HAP-1 (cell line): ENCODE data around the gene BTBD3.

Experiments used
- DNase-seq, 2 experiments: peaks; one replicate each; pipeline ENCODE4 v3.0.0-alpha.2; 2016 to 2020; ENCODE audit warnings: low spot score in 2 of 2
- H3K27me3 ChIP-seq: fragments of 250-450 bp; sonication (Bioruptor Pico); 2 replicates; pipeline ENCODE4 v1.5.1; 2020; ENCODE audit warnings: low read depth, mild to moderate bottlenecking, moderate library complexity
- H3K36me3 ChIP-seq: fragments of 250-450 bp; sonication (Bioruptor Pico); replicated peaks from 2 replicates; pipeline ENCODE4 v1.5.1; 2020; ENCODE audit warnings: mild to moderate bottlenecking
- H3K4me1 ChIP-seq: fragments of 250-450 bp; sonication (Bioruptor Pico); 2 replicates; pipeline ENCODE4 v1.5.1; 2020; ENCODE audit warnings: mild to moderate bottlenecking
- H3K4me3 ChIP-seq: fragments of 250-450 bp; sonication (Bioruptor Pico); 2 replicates; pipeline ENCODE4 v1.5.1; 2020; ENCODE audit warnings: mild to moderate bottlenecking, moderate library complexity
- H3K9me3 ChIP-seq: fragments of 250-450 bp; sonication (Bioruptor Pico); 2 replicates; pipeline ENCODE4 v1.5.1; 2020; ENCODE audit warnings: mild to moderate bottlenecking, moderate library complexity
- in situ Hi-C: fragments of 300-500 bp; cut with MboI; formaldehyde crosslinking; loops from 3 replicates; pipeline ENCODE4 v1.14.3; 2020; ENCODE audit warnings: low sequenced_read_pairs, inconsistent platforms, mixed read lengths

Gene BTBD3

GRCh38 chr20:11958855-11959254, 41.2 kb downstream of the BTBD3 start:
- Histone ChIP-seq H3K27me3 (no peaks in the 10 kb centered on the region), H3K4me3 (no peak overlapping the region), H3K9me3 (no peaks in the 10 kb centered on the region), H3K4me1 (no peaks in the 10 kb centered on the region), H3K36me3 (no peaks in the 10 kb centered on the region)
- DNase-seq = no peak
- in situ Hi-C loops = no loop called here

GRCh38 chr20:11965602-11966001, 47.9 kb downstream of the BTBD3 start:
- Histone ChIP-seq H3K27me3 (no peaks in the 10 kb centered on the region), H3K4me3 (no peak overlapping the region), H3K9me3 (no peaks in the 10 kb centered on the region), H3K4me1 (no peaks in the 10 kb centered on the region), H3K36me3 (no peaks in the 10 kb centered on the region)
- no peak for DNase-seq
- in situ Hi-C loops = no loop called here

- Histone ChIP-seq H3K36me3 (no peaks in the 10 kb centered on the region), H3K4me3 (no peak overlapping the region), H3K27me3 (no peaks in the 10 kb centered on the region), H3K4me1 (no peaks in the 10 kb centered on the region), H3K9me3 (no peaks in the 10 kb centered on the region)
- in situ Hi-C loops = no loop called here
- DNase-seq = no peak
These were observed 48.5 kb downstream of the BTBD3 start for GRCh38 chr20:11966186-11966585.

GRCh38 chr20:11970243-11970836, 52.6 kb downstream of the BTBD3 start:
- Histone ChIP-seq H3K27me3 (0 out of 2 replicates have a peak, but pooled peaks cover 6% of the 10 kb centered on the region), H3K36me3 (no peaks in the 10 kb centered on the region), H3K4me1 (no peaks in the 10 kb centered on the region), H3K4me3 (no peak overlapping the region), H3K9me3 (no peaks in the 10 kb centered on the region)
- DNase-seq = no peak
- in situ Hi-C loops = no loop called here

- H3K36me3 ChIP-seq = no peaks in the 10 kb centered on the region
- in situ Hi-C loops = no loop called here
These were observed 54.8 kb downstream of the BTBD3 start for GRCh38 chr20:11972478-11972877.

More at GRCh38 chr20:11972478-11972877, 54.8 kb downstream of the BTBD3 start:
- no peak for DNase-seq
- Histone ChIP-seq H3K27me3 (0 out of 2 replicates have a peak, but pooled peaks cover 6% of the 10 kb centered on the region), H3K9me3 (no peaks in the 10 kb centered on the region), H3K4me1 (no peaks in the 10 kb centered on the region), H3K4me3 (no peak overlapping the region)
